Measurements from ENCODE around the gene THAP12. TPM values are rescaled to one million over a fixed set of nuclear protein-coding genes. Genes with fewer than 3 reads are reported as not detected.

The THAP12 gene
- total and polyA plus RNA-seq, 2 of the 13 experiments (the other 11 are each of a cell fraction or from before 2014, with no cell fraction given): 18.8 to 51.3 TPM

DNA sequence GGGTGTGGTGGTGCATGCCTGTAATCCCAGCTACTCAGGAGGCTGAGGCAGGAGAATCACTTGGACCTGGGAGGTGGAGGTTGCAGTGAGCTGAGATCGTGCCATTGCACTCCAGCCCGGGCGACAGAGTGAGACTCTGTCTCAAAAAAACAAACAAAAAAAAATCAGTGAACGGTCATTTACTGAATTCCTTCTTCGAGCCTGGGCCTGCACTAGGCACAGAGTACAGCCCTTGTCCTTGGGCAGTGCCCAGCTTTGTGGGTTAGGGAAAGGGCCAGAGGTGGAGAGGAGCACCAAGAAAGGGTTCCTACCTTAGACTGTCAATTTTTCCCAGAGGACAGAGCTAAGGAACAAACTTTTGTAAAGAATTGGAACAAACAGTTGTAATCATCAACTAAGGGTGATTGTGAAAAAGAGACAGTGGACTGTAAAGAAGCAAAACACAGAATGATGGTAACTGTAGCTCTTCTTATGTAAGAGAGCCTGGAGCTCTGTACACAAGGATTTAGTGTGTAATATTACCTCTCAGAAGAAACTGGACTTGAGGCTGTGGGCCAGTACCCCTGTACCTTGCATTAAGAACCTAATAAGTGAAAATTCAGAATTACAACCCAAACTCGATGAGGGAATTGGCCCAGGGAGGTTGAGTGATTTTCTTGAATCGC is 11.0 kb upstream of the THAP12 start (continued):
- TF ChIP-seq, protein P1, sequence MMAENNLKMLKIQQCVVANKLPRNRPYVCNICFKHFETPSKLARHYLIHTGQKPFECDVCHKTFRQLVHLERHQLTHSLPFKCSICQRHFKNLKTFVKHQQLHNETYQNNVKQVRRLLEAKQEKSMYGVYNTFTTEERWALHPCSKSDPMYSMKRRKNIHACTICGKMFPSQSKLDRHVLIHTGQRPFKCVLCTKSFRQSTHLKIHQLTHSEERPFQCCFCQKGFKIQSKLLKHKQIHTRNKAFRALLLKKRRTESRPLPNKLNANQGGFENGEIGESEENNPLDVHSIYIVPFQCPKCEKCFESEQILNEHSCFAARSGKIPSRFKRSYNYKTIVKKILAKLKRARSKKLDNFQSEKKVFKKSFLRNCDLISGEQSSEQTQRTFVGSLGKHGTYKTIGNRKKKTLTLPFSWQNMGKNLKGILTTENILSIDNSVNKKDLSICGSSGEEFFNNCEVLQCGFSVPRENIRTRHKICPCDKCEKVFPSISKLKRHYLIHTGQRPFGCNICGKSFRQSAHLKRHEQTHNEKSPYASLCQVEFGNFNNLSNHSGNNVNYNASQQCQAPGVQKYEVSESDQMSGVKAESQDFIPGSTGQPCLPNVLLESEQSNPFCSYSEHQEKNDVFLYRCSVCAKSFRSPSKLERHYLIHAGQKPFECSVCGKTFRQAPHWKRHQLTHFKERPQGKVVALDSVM (CRISPR knock-in tag; IDR thresholded peaks at IDR 0.05): peak; percentile 92
- TF ChIP-seq PITX1 (CRISPR knock-in tag; IDR thresholded peaks at IDR 0.05): no peak
- TF ChIP-seq ZNF510 (CRISPR knock-in tag; IDR thresholded peaks at IDR 0.05; ENCODE audit: low read depth): no peak
- TF ChIP-seq ZSCAN12 (CRISPR knock-in tag; IDR thresholded peaks at IDR 0.05): no peak
- TF ChIP-seq GFI1 (CRISPR knock-in tag; IDR thresholded peaks at IDR 0.05; ENCODE audit: borderline replicate concordance): peak; percentile 37; the same call in 1 of the 2 replicates
- peak; percentile 22; the same call in 1 of the 2 replicates for TF ChIP-seq SIX1 (CRISPR knock-in tag; IDR thresholded peaks at IDR 0.05; ENCODE audit: borderline replicate concordance)
- TF ChIP-seq ZNF292 (CRISPR knock-in tag; IDR thresholded peaks at IDR 0.05; ENCODE audit: borderline replicate concordance, low read depth): 0 out of 2 replicates have a peak, but pooled peaks have one; percentile 7
- TF ChIP-seq ZNF33A (CRISPR knock-in tag; IDR thresholded peaks at IDR 0.05; ENCODE audit: borderline replicate concordance): no peak
- TF ChIP-seq PAWR (CRISPR knock-in tag; IDR thresholded peaks at IDR 0.05; ENCODE audit: borderline replicate concordance): no peak
- peak; percentile 60; the same call in 1 of the 2 replicates for TF ChIP-seq ZMYM3 (CRISPR knock-in tag; IDR thresholded peaks at IDR 0.05)
- TF ChIP-seq BCL6 (CRISPR knock-in tag; IDR thresholded peaks at IDR 0.05): 0 out of 2 replicates have a peak, but pooled peaks have one; percentile 25
- TF ChIP-seq ZNF382 (CRISPR knock-in tag; IDR thresholded peaks at IDR 0.05; ENCODE audit: borderline replicate concordance): no peak
- no peak for TF ChIP-seq ESRRA (CRISPR knock-in tag; IDR thresholded peaks at IDR 0.05; ENCODE audit: low read depth)

All from HepG2 (cell line).